Gastroesophageal sphincter (tissue), 3 donors: ENCODE measurements around the gene RXRA.

Experiments used
- POLR2A ChIP-seq, 2 donors: fragments of 450-650 bp; IDR thresholded peaks; one replicate each; pipeline ENCODE4 v1.6.1; 2017; ENCODE audit warnings: antibody characterized with exemption in 2 of 2, mild to moderate bottlenecking in 2 of 2, moderate library complexity in 1 of 2
- POLR2AphosphoS5 ChIP-seq: sonication (generic); formaldehyde crosslinking; IDR thresholded peaks from one replicate; pipeline ENCODE4 v1.6.1; 2017; ENCODE audit warnings: antibody characterized with exemption
- TF ChIP-seq, protein P1 (sequence below), 4 experiments: fragments of 200-600 bp in 2 of 4; fragments of 450-650 bp in 2 of 4; sonication (generic) in 1 of 4; IDR thresholded peaks; one replicate each; pipeline ENCODE4 v1.5.1; 2017 to 2019; ENCODE audit warnings: antibody characterized with exemption in 4 of 4, mild to moderate bottlenecking in 2 of 4, moderate library complexity in 2 of 4

GRCh38 chr9:134333874-134334581 lies 7.8 kb downstream of the RXRA start:
- TF ChIP-seq, protein P1, sequence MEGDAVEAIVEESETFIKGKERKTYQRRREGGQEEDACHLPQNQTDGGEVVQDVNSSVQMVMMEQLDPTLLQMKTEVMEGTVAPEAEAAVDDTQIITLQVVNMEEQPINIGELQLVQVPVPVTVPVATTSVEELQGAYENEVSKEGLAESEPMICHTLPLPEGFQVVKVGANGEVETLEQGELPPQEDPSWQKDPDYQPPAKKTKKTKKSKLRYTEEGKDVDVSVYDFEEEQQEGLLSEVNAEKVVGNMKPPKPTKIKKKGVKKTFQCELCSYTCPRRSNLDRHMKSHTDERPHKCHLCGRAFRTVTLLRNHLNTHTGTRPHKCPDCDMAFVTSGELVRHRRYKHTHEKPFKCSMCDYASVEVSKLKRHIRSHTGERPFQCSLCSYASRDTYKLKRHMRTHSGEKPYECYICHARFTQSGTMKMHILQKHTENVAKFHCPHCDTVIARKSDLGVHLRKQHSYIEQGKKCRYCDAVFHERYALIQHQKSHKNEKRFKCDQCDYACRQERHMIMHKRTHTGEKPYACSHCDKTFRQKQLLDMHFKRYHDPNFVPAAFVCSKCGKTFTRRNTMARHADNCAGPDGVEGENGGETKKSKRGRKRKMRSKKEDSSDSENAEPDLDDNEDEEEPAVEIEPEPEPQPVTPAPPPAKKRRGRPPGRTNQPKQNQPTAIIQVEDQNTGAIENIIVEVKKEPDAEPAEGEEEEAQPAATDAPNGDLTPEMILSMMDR (IDR thresholded peaks at IDR 0.05) = no peak
- TF ChIP-seq POLR2A (IDR thresholded peaks at IDR 0.05) (no peak), POLR2AphosphoS5 (no peak)
